GM10847 (cell line): ENCODE measurements around the gene MED12L.

Source experiments
- POLR2A ChIP-seq: IDR thresholded peaks from 2 replicates; pipeline ENCODE4 v1.6.1; 2011; ENCODE audit not compliant: insufficient read length; ENCODE audit errors: extremely low read depth

The MED12L gene

DNA sequence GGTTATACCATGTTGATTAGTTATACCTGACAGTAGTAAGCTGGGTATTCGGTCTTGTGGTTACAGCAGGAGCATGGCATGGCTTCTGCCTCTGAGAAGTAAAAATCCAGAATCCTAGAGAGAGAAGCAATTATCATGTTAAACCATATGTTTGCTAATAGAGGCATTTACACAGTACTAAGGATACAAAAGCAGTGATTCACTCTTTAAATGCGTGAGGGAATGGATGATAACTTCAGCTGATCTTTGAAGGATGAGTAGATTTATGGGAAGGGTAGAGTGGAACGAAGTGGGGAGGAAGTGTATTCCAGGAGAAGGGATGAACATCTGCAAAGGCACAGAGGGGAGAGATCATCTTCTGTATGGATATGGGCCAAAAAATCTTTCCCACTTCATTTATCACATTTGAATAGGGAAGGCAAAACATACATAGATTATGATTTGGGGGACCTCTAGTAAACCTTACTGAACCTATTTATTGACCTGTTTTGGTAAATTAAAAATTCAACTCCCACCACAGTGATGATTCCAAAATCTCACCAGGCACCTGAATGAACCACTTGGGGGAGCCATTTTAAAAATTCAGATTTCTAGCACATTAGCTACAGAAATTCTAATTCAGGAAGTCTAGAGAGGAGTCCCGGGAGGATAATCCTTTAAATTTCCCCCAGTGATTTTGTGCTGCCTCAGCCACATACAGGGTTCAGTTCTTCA lies 340.3 kb downstream of the MED12L start:
- TF ChIP-seq POLR2A, result no peak

DNA sequence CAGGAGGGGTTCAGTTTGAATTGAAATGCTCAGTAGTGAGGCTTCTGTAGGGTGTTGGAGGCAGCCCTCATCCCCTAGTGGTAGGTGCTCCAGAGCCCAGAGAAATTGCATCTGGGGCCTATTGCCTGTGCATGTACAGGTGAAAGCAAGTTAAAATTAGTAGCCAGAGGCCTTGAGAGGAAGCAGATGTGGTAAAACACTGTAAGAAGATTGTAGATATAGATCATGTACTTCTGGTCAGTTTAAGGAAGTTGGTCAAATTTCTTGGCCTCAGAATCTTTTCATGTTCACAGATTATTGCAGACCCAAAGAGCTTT lies 340.8 kb downstream of the MED12L start:
- no peak for TF ChIP-seq POLR2A

DNA sequence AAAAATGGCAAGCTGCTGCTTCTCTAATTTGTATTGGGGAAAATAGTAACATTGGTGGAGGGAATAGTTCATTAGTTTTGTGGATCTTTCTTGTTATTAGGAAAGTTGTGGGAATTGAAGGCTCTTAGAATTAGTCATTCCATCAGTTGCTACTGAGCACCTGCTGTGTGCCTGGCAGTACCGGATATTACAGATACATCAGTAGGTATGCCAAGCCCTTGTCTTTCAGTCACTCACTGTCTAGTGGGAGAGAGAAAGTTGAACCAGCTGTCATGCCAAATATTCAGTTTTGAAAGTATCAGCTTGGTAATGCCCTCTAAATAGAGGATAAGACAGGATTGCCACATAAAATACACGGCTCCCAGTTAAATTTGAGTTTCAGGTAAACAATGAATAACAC lies 342.9 kb downstream of the MED12L start:
- no peak for TF ChIP-seq POLR2A

DNA sequence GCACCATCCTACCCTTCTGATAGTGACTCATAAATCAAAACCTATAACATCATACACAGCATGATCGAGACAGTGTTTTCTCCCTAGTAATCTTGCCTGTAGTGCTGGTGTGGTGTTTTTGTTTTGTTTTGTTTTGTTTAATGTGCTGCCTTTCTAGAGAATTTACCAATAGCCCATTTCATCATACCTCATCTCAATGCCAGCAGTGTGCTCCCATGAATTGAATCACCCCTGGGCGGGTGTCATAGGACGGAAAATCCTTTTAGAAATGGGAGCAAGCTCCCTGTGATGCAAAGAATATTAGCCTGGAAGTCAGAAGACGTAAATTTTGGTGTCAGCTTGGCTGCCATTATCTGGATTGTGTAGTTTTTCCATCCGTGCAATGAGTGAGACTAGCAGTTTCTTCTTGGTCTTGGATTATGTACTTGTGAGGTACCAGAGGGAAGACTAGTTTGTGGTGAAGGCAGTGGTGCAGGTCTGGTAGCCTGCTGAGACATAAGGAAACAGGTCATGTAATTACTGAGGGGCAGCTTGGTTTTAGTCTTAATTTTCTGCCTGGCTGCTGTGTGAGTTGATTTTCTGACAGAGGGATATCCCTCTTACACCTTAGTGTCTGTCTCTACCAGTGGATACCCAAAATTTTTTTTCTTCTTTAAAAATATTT lies 345.5 kb downstream of the MED12L start:
- no peak for TF ChIP-seq POLR2A

DNA sequence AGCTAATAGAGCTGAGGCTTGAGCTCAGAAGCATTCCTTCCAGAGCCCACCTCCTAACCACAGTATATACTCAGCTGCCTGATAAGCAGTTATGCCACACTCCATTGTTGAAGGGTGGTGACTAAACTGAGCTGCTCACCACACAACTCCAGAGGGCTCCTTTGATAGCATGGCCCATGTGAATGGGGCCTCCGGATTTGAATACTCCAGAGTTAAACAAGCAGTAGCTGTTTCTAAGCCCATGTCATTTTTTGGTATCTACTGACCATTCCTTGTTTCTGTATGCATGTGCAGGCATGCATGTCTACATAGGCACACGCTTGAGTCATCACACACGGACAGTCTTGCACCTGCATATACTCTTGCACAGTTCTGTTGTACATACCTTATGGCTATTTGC lies 346.5 kb downstream of the MED12L start:
- no peak for TF ChIP-seq POLR2A

DNA sequence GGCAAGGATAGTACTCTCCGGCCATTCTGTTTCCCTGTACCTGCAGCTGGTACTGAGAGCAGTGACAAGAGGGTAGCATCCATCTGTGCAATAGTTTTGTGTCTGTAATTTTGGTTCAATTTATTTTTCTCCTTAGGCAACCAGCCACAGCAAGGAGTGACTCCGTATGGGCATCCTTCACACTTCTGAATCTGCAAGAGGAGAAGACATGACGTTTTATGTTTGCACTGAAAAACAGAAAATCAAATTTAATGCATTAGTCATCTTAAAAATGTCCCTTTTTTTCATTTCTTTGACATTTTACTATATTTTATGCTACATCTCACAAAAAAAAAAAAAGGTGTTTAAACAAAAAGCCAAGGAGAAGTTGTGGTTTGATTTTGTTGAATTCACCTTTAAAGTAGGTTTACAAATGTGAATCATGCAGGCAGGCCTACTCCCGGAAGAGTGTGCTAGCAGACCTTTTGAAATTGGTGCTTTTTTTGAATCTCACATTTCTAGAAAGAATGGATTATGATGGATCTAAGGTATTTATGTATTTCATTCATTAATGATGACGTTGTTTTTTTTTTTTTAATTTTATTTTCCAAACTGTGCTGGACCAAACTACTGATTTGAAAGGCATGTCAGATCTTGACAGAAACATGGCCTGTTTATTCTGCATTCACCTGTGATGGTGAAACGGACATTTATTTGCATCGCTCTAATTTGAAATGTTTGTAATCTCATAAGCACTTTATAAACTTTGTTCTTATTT lies 347.3 kb downstream of the MED12L start:
- TF ChIP-seq POLR2A, result no peak

DNA sequence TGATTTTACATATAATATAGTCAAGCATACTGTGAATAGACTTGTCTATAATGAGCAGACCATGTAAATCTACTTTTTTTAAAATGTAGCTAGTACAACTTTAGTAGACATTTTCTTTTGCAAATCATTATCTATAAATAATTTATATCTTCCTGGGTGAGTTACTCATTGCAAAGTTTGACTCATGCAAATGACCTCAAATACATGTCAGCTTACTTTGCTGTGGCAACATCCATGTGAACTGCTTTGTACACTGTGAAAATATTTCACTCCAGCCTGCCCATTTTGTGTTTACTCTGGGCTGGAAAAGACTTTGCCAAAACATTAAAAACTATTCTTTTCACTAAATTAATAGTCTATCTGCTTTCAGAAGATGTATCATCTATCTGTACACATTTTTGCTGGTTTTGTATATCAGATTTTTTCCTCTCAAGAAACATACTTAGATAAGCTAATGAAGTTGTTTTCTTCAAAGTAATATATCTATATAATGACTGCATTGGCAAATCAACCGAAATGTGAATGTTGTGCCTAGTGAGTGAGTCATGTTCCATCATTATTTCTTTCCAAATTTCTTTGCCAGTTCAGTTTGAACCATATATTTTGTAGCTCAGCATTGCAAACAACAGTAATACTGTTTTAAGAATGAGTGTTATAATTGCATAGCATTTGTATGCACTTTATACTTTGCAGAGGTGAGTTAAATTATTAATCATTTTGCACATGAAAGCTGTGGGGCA lies 348.9 kb downstream of the MED12L start:
- TF ChIP-seq POLR2A, result no peak

DNA sequence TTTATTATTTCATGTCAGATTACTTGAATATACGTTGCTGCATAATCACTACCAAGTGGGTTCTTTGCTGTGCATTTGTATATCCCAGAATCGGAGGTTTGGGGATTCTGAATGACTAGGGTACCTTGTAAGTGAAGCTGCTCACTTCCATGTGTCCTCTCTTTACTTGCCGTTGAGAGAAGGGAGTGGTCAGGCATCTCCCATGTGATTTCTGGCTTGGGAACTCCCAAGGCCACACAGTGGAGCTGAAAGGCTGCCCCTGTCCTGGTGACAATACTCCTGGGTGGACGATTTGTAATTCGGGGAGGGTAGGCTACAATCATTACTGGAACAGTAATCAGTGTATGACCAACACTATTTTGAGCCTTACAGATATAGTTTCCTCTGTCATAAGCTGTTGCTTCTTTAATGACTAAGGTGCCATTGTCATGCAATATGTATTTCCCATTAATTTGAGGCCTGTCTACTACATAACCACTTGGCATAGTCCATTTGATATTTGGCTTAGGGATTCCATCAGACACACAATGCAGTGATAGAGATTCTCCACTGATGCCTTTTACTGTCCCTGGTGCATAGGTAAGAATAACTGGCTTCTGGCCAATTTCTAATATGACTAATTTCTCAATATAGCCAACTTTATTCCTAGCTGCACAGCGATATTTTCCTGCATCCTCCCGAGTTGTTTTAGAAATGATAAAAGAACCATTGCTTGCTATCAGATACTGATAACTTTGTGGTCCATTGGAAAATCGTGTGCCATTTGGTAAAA lies 351.4 kb downstream of the MED12L start:
- TF ChIP-seq POLR2A, result no peak

DNA sequence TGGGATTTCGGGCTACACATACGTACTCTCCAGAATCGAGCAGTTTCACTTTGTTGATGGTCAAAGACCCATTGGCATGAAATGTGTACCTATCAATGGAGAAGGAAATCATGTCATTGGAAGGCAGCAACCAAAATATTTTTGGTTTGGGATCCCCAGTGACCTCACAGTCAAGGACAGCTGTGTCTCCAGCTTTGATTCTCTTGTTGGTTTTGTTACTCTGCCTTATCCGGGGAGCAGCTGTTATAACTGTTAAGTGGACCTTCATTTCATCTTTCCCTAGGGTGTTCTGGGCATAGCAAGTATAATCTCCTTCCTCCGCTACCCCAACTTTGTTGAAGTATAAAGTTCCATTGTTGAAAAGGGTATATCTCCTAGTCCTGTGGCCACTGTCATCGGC lies 352.4 kb downstream of the MED12L start:
- TF ChIP-seq POLR2A, result no peak

DNA sequence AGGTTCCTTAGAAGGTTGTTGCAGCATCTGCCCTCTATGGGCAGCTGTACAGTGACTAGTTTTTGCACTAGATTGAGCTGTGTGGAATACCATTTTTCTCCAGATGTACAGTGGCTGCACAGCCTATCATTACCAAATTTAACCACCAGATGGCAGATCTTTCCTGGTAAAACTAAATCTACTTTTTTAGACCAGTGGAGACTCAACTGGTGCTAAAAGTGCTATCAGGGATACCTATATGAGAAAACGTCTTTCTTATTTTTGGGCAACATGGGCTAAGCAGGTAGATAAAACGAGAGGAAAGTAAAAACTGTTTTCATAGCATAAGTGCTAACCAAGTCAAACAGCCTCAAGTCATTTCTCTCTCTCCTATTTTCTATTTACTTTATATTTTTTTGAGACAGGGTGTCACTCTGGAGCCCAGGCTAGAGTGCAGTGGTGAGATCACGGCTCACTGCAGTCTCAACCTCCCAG lies 354.2 kb downstream of the MED12L start:
- TF ChIP-seq POLR2A, result no peak

DNA sequence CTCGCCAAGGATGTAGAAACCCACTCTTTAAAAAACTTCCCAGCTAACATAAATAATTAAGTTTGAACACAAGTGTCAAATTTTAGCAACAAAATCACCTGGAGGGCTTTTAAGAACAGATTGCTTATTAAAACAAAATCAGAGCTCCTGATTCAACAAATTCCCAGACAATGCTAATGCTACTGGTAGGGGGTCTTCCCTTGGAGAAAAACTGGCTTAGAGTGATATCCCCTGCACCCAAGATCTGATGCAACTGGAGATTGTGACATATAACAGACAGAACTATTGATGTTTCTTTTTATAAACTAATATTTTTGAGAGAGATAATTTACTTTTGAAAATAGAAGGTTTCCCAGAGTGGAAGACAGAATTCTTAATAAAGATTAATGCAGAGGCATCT lies 355.5 kb downstream of the MED12L start:
- no peak for TF ChIP-seq POLR2A

DNA sequence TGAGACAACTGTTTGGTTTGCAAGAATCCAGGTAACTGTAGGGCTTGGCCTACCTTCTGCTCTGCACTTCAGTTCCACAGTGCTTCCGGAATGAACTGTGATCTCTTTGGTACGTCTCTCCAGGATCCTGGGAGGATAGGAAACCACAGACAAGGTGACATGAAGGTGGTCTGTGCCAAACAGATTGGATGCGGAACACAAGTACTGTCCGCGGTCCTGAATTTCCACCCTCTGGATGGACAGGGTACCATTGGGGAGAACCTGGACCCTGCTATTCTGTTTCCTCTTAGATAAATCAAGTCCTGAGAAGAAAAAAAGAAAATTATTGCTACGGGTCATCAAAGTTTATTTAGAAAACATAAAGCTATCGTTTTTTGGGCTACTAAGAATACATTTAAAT lies 358.1 kb downstream of the MED12L start:
- TF ChIP-seq POLR2A, result no peak

DNA sequence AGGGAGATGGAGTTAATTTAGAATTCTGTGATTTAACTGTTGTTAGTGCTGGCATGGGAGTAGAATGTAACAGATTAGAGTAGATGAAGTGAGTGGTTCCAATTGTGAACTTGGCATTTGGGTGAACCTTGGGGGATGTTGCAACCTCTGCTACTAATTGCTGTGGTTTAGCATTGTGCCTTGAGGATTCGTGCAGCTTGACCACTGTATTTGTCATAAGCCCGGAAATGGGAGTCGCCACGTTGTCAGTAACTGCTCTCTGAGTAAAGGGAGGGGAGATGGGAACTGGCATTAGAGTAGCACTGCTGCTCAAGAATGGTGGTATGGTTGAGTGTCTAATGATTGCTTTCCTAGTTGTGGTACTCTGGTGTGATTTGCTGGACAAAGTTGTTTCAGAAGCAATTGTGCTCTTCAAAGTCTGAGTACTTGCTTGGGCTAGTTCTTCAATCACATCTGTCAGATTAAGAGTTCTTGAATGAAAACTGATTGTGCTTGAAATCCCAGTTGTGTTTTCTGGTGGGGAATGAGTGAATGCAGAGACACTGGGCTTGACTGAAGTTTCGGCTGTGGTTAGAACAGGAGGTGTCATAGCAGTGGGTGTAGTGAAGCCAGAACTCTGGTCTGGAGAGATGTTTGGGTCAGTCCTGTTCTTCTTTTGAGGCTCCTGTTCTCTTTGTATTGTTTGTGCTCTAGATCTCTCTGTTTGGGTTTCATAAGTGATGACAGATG lies 360.0 kb downstream of the MED12L start:
- no peak for TF ChIP-seq POLR2A

DNA sequence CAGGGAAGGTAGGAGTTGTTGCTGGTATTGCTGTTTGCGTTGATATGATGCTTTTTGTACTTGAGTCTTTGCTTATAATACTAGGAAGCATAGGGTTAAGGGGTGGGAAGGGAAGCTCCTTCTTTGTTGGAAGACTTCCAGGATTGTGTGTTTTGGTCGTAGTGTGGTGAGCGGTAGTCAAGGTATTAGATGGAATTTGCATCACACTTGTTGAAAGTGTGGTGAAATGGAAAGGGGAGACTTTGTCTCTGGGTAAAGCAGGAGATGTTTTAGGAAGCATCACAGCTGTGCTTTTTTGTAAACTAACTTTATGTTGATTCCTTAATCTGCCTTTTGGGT lies 360.5 kb downstream of the MED12L start:
- TF ChIP-seq POLR2A, result no peak
